Measurements from ENCODE around the gene HSD17B10. TPM values are rescaled to one million over a fixed set of nuclear protein-coding genes. Genes with fewer than 3 reads are reported as not detected.

HSD17B10 gene
- total and polyA plus RNA-seq, 4 experiments from 2014 or later = 32.6 to 128 (median 79.7) TPM

DNA sequence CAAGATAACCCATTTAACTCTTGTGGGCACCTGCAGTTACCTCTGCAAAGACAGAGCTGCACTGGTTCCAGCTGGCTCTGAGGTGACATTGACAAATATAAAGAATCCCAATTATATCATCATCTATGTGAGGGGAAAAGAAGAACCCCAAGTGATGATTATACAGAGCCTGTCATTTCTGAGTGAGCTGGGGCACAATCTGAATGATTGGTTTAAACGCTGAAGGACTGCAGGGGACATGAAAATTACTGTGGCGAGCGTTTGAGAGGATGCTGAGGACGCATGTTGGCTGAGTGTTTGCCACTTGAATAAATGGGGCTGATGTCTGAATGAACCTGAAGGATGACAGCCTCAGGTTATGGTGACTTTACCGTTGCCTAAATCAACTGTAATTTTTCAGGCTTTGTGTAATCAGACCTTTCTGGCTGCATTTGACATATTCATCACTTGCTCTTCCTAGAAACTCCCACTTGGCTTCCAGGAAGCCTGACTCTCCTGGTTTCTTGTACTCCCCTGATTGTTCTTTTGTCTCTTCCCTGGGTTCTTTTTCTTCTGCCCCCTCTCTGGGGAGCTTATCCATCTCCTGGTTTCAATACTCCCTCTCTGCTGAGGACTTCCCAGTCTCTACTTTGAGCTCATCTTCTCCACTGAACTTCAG is 4.1 kb upstream of the HSD17B10 start:
- Mint-ChIP-seq H3K36me3 (peaks cover 0 to 3% of the 10 kb centered on the region in 2 donors), H3K27ac (no peak overlapping the region), H3K4me1 (peaks cover 10 to 39% (median 18%) of the 10 kb centered on the region in 4 donors), H3K27me3 (peaks cover 0 to 2% of the 10 kb centered on the region in 2 donors), H3K9me3 (no peaks in the 10 kb centered on the region), H3K4me3 (peak overlapping the region in 1 of 8 donors; percentile 1)
- Histone ChIP-seq H3K36me3 (ENCODE audit: insufficient read depth, low read length) (no peaks in the 10 kb centered on the region), H3K27me3 (ENCODE audit: insufficient read depth, low read length) (no peaks in the 10 kb centered on the region), H3K4me1 (ENCODE audit: insufficient read depth, low read length) (peaks cover 14% of the 10 kb centered on the region), H3K9me3 (ENCODE audit: control insufficient read depth in 1 of 2, low read length in 2 of 2) (no peaks in the 10 kb centered on the region), H3K27ac (ENCODE audit: low read depth, low read length) (no peak overlapping the region), H3K4me3 (ENCODE audit: low read length in 2 of 2) (no peak overlapping the region)
- no peak for DNase-seq
- intact Hi-C loops (cut with micrococcal nuclease) = no loop called here
- POLR2A ChIA-PET (ENCODE audit: partially characterized antibody) = no interaction called here
- CTCF ChIA-PET (ENCODE audit: partially characterized antibody) = interaction anchor here (0.5 to 5.3 kb wide), 3 partner anchors 13 to 126 kb away, joined by 3 to 38 read pairs (median 4); no protein-coding TSS in a partner anchor

DNA sequence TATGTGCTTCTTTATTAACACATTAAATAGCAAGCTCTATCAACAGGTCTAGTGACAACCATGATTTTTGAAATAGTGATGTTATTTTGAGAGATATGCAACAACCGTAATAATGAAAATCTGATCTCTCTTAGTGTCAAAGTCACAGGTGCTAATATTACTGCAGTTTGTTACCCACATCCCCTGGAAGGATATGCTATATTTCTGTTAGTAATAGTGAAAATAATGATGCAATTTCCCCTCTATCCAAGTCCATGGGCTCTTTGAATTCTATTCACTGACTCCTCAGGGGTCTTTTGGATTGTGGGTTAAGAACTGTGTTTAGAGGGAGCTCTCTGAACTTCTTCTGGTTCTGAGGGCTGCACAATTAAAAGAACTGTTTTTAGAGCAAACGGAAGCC is 3.0 kb upstream of the HSD17B10 start:
- ChIA-PET CTCF (ENCODE audit: partially characterized antibody) (interaction anchor here (0.7 to 5.3 kb wide), 8 partner anchors 9 to 153 kb away, joined by 3 to 38 read pairs (median 7); no protein-coding TSS in a partner anchor), POLR2A (ENCODE audit: partially characterized antibody) (no interaction called here)
- no peaks in the 10 kb centered on the region for H3K27me3 ChIP-seq (ENCODE audit: insufficient read depth, low read length)
- Mint-ChIP-seq H3K27me3 (peaks cover 0 to 2% of the 10 kb centered on the region in 2 donors), H3K36me3 (peaks cover 0 to 3% of the 10 kb centered on the region in 2 donors), H3K4me3 (no peak overlapping the region), H3K27ac (no peak overlapping the region), H3K4me1 (peaks cover 10 to 38% (median 18%) of the 10 kb centered on the region in 4 donors), H3K9me3 (no peaks in the 10 kb centered on the region)
- intact Hi-C loops (cut with micrococcal nuclease) = no loop called here
- peaks cover under 1% of the 10 kb centered on the region for H3K36me3 ChIP-seq (ENCODE audit: insufficient read depth, low read length)
- H3K9me3 ChIP-seq (ENCODE audit: control insufficient read depth in 1 of 2, low read length in 2 of 2) = no peaks in the 10 kb centered on the region
- no peak for DNase-seq
- H3K4me3 ChIP-seq (ENCODE audit: low read length in 2 of 2) = no peak overlapping the region
- H3K4me1 ChIP-seq (ENCODE audit: insufficient read depth, low read length) = peaks cover 15% of the 10 kb centered on the region
- no peak overlapping the region for H3K27ac ChIP-seq (ENCODE audit: low read depth, low read length)

DNA sequence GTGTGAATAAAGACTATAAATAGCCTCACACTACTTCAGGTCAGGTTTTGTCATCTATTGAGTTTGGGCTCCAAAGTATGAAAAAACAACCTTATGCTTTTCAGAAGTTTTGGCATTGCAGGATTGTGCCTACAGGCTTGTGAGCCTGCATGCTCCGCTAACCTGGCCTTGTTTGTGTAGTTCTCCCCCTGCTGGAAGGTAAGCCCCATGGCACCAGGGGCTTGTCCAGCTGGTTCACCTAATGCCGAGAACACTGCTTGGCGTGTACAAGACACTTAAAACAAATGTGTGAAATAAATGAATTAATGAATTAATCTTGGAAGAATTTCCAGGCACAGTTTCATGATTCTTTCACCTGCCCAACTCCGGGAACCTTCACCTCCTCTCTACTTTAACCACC is 1.8 kb upstream of the HSD17B10 start:
- H3K27me3 Mint-ChIP-seq = peaks cover 0 to 2% of the 10 kb centered on the region in 2 donors
- Histone ChIP-seq H3K9me3 (ENCODE audit: control insufficient read depth in 1 of 2, low read length in 2 of 2) (no peaks in the 10 kb centered on the region), H3K27ac (ENCODE audit: low read depth, low read length) (no peak overlapping the region), H3K4me1 (ENCODE audit: insufficient read depth, low read length) (peaks cover 15% of the 10 kb centered on the region), H3K36me3 (ENCODE audit: insufficient read depth, low read length) (peaks cover 4% of the 10 kb centered on the region), H3K27me3 (ENCODE audit: insufficient read depth, low read length) (no peaks in the 10 kb centered on the region), H3K4me3 (ENCODE audit: low read length in 2 of 2) (no peak overlapping the region)
- peaks cover 3 to 10% of the 10 kb centered on the region in 2 donors for H3K36me3 Mint-ChIP-seq
- no peaks in the 10 kb centered on the region for H3K9me3 Mint-ChIP-seq
- intact Hi-C loops (cut with micrococcal nuclease) = loop anchor here (1.0 kb wide), 3 partner anchors 119 to 152 kb away; no protein-coding TSS in a partner anchor
- peak; percentile 62 to 75 (median 71) for DNase-seq
- POLR2A ChIA-PET (ENCODE audit: partially characterized antibody) = interaction anchor here (1.1 to 3.7 kb wide), 2 partner anchors 13 to 211 kb away, joined by 3 to 24 read pairs; partner anchors contain the start of genes RIBC1 and SMC1A
- CTCF ChIA-PET (ENCODE audit: partially characterized antibody) = interaction anchor here (1.3 to 5.3 kb wide), 9 partner anchors 10 to 152 kb away, joined by 3 to 38 read pairs (median 7); no protein-coding TSS in a partner anchor
- H3K4me1 Mint-ChIP-seq = peaks cover 9 to 26% (median 17%) of the 10 kb centered on the region in 4 donors
- H3K27ac Mint-ChIP-seq = peak overlapping the region in 4 of 7 donors; percentile 15 to 46 (median 32)
- H3K4me3 Mint-ChIP-seq = peak overlapping the region in 2 of 8 donors; percentile 19 to 49

DNA sequence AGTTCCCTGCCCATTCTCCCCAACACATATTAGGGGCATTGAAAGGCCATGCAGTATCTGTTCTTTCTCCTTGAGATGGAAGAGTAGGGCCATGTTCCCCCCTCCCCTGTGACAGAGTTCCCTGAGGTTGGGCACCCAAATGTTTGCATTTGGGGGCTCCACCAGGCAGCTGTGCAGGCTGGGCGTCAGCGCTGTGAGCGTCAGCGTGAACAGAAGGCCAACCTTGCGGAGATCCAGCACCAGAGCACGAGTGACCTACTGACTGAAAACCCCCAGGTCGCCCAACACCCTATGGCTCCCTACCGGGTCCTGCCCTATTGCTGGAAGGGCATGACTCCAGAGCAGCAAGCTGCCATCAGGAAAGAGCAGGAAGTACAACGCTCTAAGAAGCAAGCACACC is 3.9 kb downstream of the HSD17B10 start:
- Histone ChIP-seq H3K9me3 (ENCODE audit: control insufficient read depth in 1 of 2, low read length in 2 of 2) (no peaks in the 10 kb centered on the region), H3K36me3 (ENCODE audit: insufficient read depth, low read length) (peaks cover 4% of the 10 kb centered on the region), H3K4me3 (ENCODE audit: low read length in 2 of 2) (no peak overlapping the region), H3K27ac (ENCODE audit: low read depth, low read length) (no peak overlapping the region), H3K4me1 (ENCODE audit: insufficient read depth, low read length) (peaks cover 15% of the 10 kb centered on the region), H3K27me3 (ENCODE audit: insufficient read depth, low read length) (no peaks in the 10 kb centered on the region)
- no peaks in the 10 kb centered on the region for H3K27me3 Mint-ChIP-seq
- H3K36me3 Mint-ChIP-seq = peaks cover 3 to 27% of the 10 kb centered on the region in 2 donors
- ChIA-PET POLR2A (ENCODE audit: partially characterized antibody) (interaction anchor here (0.6 to 2.3 kb wide), 2 partner anchors 7 to 348 kb away, joined by 3 to 8 read pairs; partner anchors contain the start of genes RIBC1, SMC1A and TSPYL2), CTCF (ENCODE audit: partially characterized antibody) (interaction anchor here (0.8 kb wide), 1 partner anchor 115 kb away, joined by 3 read pairs; no protein-coding TSS in a partner anchor)
- H3K4me3 Mint-ChIP-seq = no peak overlapping the region
- H3K4me1 Mint-ChIP-seq = peaks cover 7 to 18% (median 11%) of the 10 kb centered on the region in 4 donors
- intact Hi-C loops (cut with micrococcal nuclease) = no loop called here
- H3K9me3 Mint-ChIP-seq = no peaks in the 10 kb centered on the region
- peak overlapping the region in 2 of 7 donors; percentile 30 to 33 for H3K27ac Mint-ChIP-seq
- no peak for DNase-seq

DNA sequence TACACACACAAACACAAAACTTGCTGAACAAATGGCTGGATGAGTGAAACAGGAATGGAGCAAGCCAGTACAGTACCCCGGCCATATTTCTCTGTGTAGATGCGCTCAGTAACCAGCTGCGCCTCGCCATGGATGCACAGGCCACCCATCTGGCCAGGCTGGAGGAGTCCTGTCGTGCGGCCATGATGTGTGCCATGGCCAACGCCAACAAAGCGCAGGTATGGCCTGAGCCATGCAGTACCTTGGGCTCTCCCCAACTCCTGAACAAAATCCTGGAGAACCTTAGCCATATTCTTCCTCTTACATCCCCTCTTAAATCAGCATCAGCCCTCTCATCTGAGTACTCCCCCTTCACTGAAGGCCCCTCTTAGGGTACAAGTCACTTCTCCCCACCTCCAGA is 4.4 kb downstream of the HSD17B10 start:
- H3K27ac Mint-ChIP-seq = peak overlapping the region in 1 of 7 donors; percentile 10
- H3K27ac ChIP-seq (ENCODE audit: low read depth, low read length) = no peak overlapping the region
- no peaks in the 10 kb centered on the region for H3K27me3 Mint-ChIP-seq
- CTCF ChIA-PET (ENCODE audit: partially characterized antibody) = no interaction called here
- H3K4me1 ChIP-seq (ENCODE audit: insufficient read depth, low read length) = peaks cover 10% of the 10 kb centered on the region
- peaks cover 3 to 27% of the 10 kb centered on the region in 2 donors for H3K36me3 Mint-ChIP-seq
- no peaks in the 10 kb centered on the region for H3K9me3 Mint-ChIP-seq
- no peaks in the 10 kb centered on the region for H3K27me3 ChIP-seq (ENCODE audit: insufficient read depth, low read length)
- no peak overlapping the region for H3K4me3 ChIP-seq (ENCODE audit: low read length in 2 of 2)
- H3K36me3 ChIP-seq (ENCODE audit: insufficient read depth, low read length) = peaks cover 4% of the 10 kb centered on the region
- no peak overlapping the region for H3K4me3 Mint-ChIP-seq
- peaks cover 5 to 15% (median 9%) of the 10 kb centered on the region in 4 donors for H3K4me1 Mint-ChIP-seq
- no peak for DNase-seq
- H3K9me3 ChIP-seq (ENCODE audit: control insufficient read depth in 1 of 2, low read length in 2 of 2) = no peaks in the 10 kb centered on the region
- POLR2A ChIA-PET (ENCODE audit: partially characterized antibody) = interaction anchor here (0.6 kb wide), 1 partner anchor 348 kb away, joined by 4 read pairs; no protein-coding TSS in a partner anchor
- intact Hi-C loops (cut with micrococcal nuclease) = loop anchor here (10.0 kb wide), 1 partner anchor 355 kb away; no protein-coding TSS in a partner anchor

DNA sequence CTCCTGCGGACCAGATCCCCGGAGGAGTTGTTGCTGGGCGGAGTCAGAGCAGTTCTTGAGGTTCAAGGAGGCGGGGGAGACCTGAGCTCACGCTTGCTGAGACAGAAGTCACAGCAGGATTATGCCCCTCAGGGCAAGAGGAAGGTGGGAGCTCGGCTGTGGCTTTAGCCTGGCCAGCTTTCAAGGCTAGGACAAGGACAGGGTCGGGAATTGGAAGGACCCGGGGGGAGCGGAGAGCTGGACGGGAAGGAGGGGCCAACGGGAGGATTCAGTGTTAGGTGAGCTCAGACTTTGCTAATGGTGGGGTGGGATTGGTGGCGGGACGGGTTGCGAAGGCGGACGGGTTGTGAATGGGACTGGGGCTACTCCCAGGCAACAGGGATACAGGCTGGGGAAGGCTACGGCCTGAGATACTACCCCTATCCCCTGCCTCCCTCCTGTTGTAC is 11.3 kb downstream of the HSD17B10 start, which contains the start of gene RIBC1:
Gene RIBC1 (plus strand): TSS at position 13 of the 446 bp plus-strand sequence. CDS start 3,404 bp downstream, outside the sequence.
- peaks cover 0 to 6% of the 10 kb centered on the region in 2 donors for H3K36me3 Mint-ChIP-seq
- H3K27me3 Mint-ChIP-seq = no peaks in the 10 kb centered on the region
- CTCF ChIA-PET (ENCODE audit: partially characterized antibody) = interaction anchor here (0.8 to 2.1 kb wide), 7 partner anchors 10 to 428 kb away, joined by 3 to 6 read pairs (median 5); no protein-coding TSS in a partner anchor
- no peak for DNase-seq
- H3K9me3 Mint-ChIP-seq = no peaks in the 10 kb centered on the region
- no peaks in the 10 kb centered on the region for H3K36me3 ChIP-seq (ENCODE audit: insufficient read depth, low read length)
- POLR2A ChIA-PET (ENCODE audit: partially characterized antibody) = interaction anchor here (0.5 to 2.4 kb wide), 16 partner anchors 9 to 1577 kb away, joined by 3 to 24 read pairs (median 4); partner anchors contain the start of genes APEX2, HSD17B10, KDM5C and PHF8
- peak within 1 kb of the TSS; percentile 68 to 76 for H3K4me3 ChIP-seq (ENCODE audit: low read length in 2 of 2)
- H3K27ac ChIP-seq (ENCODE audit: low read depth, low read length) = peak within 1 kb of the TSS; percentile 90
- H3K4me1 Mint-ChIP-seq = peaks cover 17 to 39% (median 28%) of the 10 kb centered on the region in 4 donors
- peaks cover 27% of the 10 kb centered on the region for H3K4me1 ChIP-seq (ENCODE audit: insufficient read depth, low read length)
- H3K27ac Mint-ChIP-seq = peak within 1 kb of the TSS; percentile 92 to 100 (median 99)
- no peaks in the 10 kb centered on the region for H3K9me3 ChIP-seq (ENCODE audit: control insufficient read depth in 1 of 2, low read length in 2 of 2)
- intact Hi-C loops (cut with micrococcal nuclease) = loop anchor here (1.0 to 10.0 kb wide), 6 partner anchors 11 to 760 kb away; partner anchors contain the start of genes FAM120C, HSD17B10, KDM5C and PHF8
- no peaks in the 10 kb centered on the region for H3K27me3 ChIP-seq (ENCODE audit: insufficient read depth, low read length)
- peak within 1 kb of the TSS; percentile 86 to 98 (median 94) for H3K4me3 Mint-ChIP-seq
